Left renal cortex interstitium (tissue), 4 donors: ENCODE data around the gene ZNF516. TPM values are rescaled to one million over a fixed set of nuclear protein-coding genes. Genes with fewer than 3 reads are reported as not detected.

Experiments
- DNase-seq, 4 donors: peaks; one replicate each; pipeline ENCODE4 v3.0.0-alpha.2; 2013; ENCODE audit warnings: low read depth in 4 of 4, low spot score in 2 of 4, missing footprints in 1 of 4
- polyA plus RNA-seq, 4 donors: library from polyadenylated mRNA; unstranded; fragments of 120-200 nt; gene quantifications; one replicate each; pipeline ENCODE4 v1.2.1, GENCODE V29; 2013; ENCODE audit not compliant: insufficient read length in 4 of 4

The ZNF516 gene
- polyA plus RNA-seq, 4 donors = 35.7 to 58.6 (median 48.4) TPM

GRCh38 chr18:76317136-76317535, 177.9 kb downstream of the ZNF516 start:
- no peak for DNase-seq

GRCh38 chr18:76315722-76316230, 179.3 kb downstream of the ZNF516 start:
- no peak for DNase-seq

- DNase-seq = no peak
Observed at GRCh38 chr18:76314496-76314895, 180.5 kb downstream of the ZNF516 start.

- DNase-seq = no peak
Observed at GRCh38 chr18:76314015-76314414, 181.0 kb downstream of the ZNF516 start.
